ENCODE results near the gene PRLHR. TPM values are rescaled to one million over a fixed set of nuclear protein-coding genes. Genes with fewer than 3 reads are reported as not detected.

Gene PRLHR
- total RNA-seq, 1 experiment from 2014 or later: not detected

DNA sequence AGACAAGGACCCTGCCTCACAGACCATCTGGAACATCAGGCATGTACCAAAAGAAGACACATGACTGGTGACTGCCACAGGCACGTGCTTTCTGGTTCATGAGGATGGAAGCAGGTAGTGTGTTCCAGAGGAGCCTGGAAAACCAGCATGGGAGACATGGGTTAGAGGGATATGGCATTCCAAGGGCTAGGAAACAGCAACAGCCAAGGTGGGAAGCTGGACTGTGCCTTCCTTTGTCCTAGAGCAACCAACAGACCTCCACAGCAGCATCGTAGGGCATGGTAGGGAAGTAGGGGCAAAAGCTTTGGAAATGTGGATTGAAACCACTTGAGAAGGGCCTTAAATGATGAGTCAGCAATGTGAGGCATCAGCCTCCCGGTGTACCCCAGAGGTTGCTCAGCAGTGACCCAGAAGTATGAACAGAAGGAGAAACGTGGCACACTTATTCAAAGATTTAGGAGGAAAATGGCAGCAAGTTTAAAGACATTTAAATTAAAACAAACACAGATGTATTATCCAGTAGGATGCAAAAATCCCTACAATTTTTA, 51.0 kb downstream of the PRLHR start:
- H3K27ac Mint-ChIP-seq (ENCODE audit: low read depth, unreplicated experiment): no peak overlapping the region
- BruUV-seq (replicated peaks): no TSS peak
- no peaks in the 10 kb centered on the region for H3K36me3 Mint-ChIP-seq (ENCODE audit: insufficient read depth, unreplicated experiment)
- H3K9me3 Mint-ChIP-seq (ENCODE audit: unreplicated experiment): no peaks in the 10 kb centered on the region
- DNase-seq (ENCODE audit: unreplicated experiment): no peak
- no peaks in the 10 kb centered on the region for H3K27me3 Mint-ChIP-seq (ENCODE audit: insufficient read depth, unreplicated experiment)
- no peak for TF ChIP-seq CTCF (IDR thresholded peaks at IDR 0.05; ENCODE audit: unreplicated experiment)
- H3K4me3 Mint-ChIP-seq (ENCODE audit: unreplicated experiment): no peak overlapping the region
- POLR2A ChIA-PET: interaction anchor here (0.7 to 3.1 kb wide), 5 partner anchors 40 to 248 kb away, joined by 3 to 21 read pairs (median 5); no protein-coding TSS in a partner anchor
- intact Hi-C loops (cut with micrococcal nuclease): loop anchor here (1.0 to 10.0 kb wide), 6 partner anchors 42 to 1048 kb away; partner anchors contain the start of gene FAM204A
- H3K4me1 Mint-ChIP-seq (ENCODE audit: insufficient read depth, unreplicated experiment): no peaks in the 10 kb centered on the region
- CTCF ChIA-PET: interaction anchor here (0.6 to 7.9 kb wide), 39 partner anchors 9 to 1125 kb away, joined by 3 to 90 read pairs (median 4); no protein-coding TSS in a partner anchor

DNA sequence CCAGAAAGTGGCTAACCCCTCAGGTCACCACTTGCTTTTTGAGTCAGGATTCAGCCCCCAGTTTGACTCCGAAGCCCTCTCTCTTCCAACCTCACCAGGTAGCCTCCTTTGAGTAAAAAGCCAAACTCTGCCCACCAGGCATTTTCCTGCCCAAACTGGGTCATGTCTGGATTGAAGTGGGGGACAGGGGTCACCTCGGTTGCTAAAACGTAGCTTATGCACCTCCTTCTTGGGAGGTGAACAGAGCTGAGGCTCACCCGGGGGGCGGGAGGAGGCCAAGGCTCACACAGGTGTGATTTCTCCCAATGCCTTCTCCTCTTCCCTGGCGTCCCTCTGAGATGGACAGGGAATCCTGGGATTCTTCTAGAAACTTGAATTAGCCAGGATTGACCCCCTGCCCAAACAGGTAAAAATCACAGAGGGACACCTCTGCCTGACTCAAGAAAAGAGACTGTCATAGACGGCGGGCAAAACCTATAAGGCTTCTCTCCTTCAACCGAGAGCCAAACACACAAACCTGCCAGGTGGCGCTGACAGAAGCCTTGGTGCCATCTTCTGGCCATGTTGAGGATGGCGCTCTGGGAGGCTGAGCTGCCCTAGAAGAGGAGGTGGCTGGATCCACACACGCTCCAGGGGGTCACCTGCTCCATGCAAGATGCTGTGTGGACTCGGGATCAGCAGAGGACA, 51.6 kb downstream of the PRLHR start:
- no peaks in the 10 kb centered on the region for H3K27me3 Mint-ChIP-seq (ENCODE audit: insufficient read depth, unreplicated experiment)
- H3K27ac Mint-ChIP-seq (ENCODE audit: low read depth, unreplicated experiment): no peak overlapping the region
- no peaks in the 10 kb centered on the region for H3K4me1 Mint-ChIP-seq (ENCODE audit: insufficient read depth, unreplicated experiment)
- ChIA-PET POLR2A (interaction anchor here (0.6 to 3.1 kb wide), 8 partner anchors 13 to 248 kb away, joined by 3 to 21 read pairs (median 4); no protein-coding TSS in a partner anchor), CTCF (interaction anchor here (0.5 to 7.9 kb wide), 52 partner anchors 8 to 1278 kb away, joined by 3 to 90 read pairs (median 4); partner anchors contain the start of gene SFXN4)
- intact Hi-C loops (cut with micrococcal nuclease): loop anchor here (1.0 to 10.0 kb wide), 6 partner anchors 42 to 1048 kb away; partner anchors contain the start of gene FAM204A
- TF ChIP-seq CTCF (IDR thresholded peaks at IDR 0.05; ENCODE audit: unreplicated experiment): peak; percentile 90
- BruUV-seq (replicated peaks): no TSS peak
- H3K9me3 Mint-ChIP-seq (ENCODE audit: unreplicated experiment): no peaks in the 10 kb centered on the region
- peak; percentile 81 for DNase-seq (ENCODE audit: unreplicated experiment)
- H3K4me3 Mint-ChIP-seq (ENCODE audit: unreplicated experiment): no peak overlapping the region
- no peaks in the 10 kb centered on the region for H3K36me3 Mint-ChIP-seq (ENCODE audit: insufficient read depth, unreplicated experiment)

DNA sequence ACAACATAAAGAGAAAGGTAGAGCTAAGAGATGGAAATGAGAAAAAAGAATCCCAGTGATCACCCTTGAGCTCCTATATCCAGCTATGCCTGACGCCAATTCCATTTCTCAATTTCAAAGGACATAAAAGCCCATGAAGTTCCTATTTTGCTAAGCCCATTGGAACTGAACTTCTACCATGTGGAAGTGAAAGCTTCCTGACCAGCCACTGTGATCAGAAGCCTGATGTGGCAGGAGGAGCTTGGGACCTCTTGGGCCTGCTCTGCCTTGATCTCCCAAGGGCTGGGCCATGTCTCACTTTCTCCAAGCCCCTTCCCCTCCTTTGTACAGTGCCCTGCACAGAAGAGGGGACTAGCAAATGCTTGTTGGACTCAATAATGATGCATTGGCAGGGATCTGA, 52.7 kb downstream of the PRLHR start:
- Mint-ChIP-seq H3K36me3 (ENCODE audit: insufficient read depth, unreplicated experiment) (no peaks in the 10 kb centered on the region), H3K4me3 (ENCODE audit: unreplicated experiment) (no peak overlapping the region), H3K27ac (ENCODE audit: low read depth, unreplicated experiment) (no peak overlapping the region), H3K27me3 (ENCODE audit: insufficient read depth, unreplicated experiment) (no peaks in the 10 kb centered on the region), H3K9me3 (ENCODE audit: unreplicated experiment) (no peaks in the 10 kb centered on the region), H3K4me1 (ENCODE audit: insufficient read depth, unreplicated experiment) (no peaks in the 10 kb centered on the region)
- no peak for TF ChIP-seq CTCF (IDR thresholded peaks at IDR 0.05; ENCODE audit: unreplicated experiment)
- CTCF ChIA-PET: interaction anchor here (0.9 to 7.9 kb wide), 18 partner anchors 10 to 1046 kb away, joined by 3 to 90 read pairs (median 5); no protein-coding TSS in a partner anchor
- POLR2A ChIA-PET: interaction anchor here (0.6 to 3.3 kb wide), 6 partner anchors 12 to 421 kb away, joined by 3 to 16 read pairs (median 5); no protein-coding TSS in a partner anchor
- no peak for DNase-seq (ENCODE audit: unreplicated experiment)
- intact Hi-C loops (cut with micrococcal nuclease): loop anchor here (5.0 to 10.0 kb wide), 2 partner anchors 40 to 238 kb away; no protein-coding TSS in a partner anchor
- BruUV-seq (replicated peaks): no TSS peak

DNA sequence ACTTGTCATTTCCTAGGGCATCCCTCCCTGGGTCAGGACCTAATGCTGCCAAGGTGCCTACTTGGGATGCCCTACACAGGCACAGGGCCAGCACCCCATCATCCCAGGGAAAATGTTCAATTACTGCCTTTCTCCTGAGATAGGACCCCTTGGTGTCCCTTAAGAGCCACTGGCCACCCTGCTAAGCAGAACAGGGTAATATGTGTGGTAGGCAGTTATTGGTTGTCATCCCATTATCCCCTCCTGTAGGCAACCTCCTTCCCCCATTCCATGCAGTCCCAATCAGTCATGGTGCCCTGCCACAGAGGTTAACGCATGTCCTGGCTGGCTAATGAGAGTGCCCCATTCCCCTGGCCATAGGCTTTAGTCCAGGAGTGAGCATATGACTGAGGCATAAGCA, 53.2 kb downstream of the PRLHR start:
- no TSS peak for BruUV-seq (replicated peaks)
- no peak overlapping the region for H3K4me3 Mint-ChIP-seq (ENCODE audit: unreplicated experiment)
- POLR2A ChIA-PET: interaction anchor here (1.7 to 3.3 kb wide), 3 partner anchors 12 to 41 kb away, joined by 4 to 16 read pairs (median 13); no protein-coding TSS in a partner anchor
- H3K4me1 Mint-ChIP-seq (ENCODE audit: insufficient read depth, unreplicated experiment): no peaks in the 10 kb centered on the region
- no peaks in the 10 kb centered on the region for H3K36me3 Mint-ChIP-seq (ENCODE audit: insufficient read depth, unreplicated experiment)
- H3K27me3 Mint-ChIP-seq (ENCODE audit: insufficient read depth, unreplicated experiment): no peaks in the 10 kb centered on the region
- CTCF ChIA-PET: interaction anchor here (1.3 to 7.9 kb wide), 11 partner anchors 10 to 301 kb away, joined by 3 to 90 read pairs (median 6); no protein-coding TSS in a partner anchor
- no peak for TF ChIP-seq CTCF (IDR thresholded peaks at IDR 0.05; ENCODE audit: unreplicated experiment)
- no peak for DNase-seq (ENCODE audit: unreplicated experiment)
- H3K9me3 Mint-ChIP-seq (ENCODE audit: unreplicated experiment): no peaks in the 10 kb centered on the region
- H3K27ac Mint-ChIP-seq (ENCODE audit: low read depth, unreplicated experiment): no peak overlapping the region
- intact Hi-C loops (cut with micrococcal nuclease): loop anchor here (5.0 to 10.0 kb wide), 2 partner anchors 40 to 237 kb away; no protein-coding TSS in a partner anchor

Data from MCF 10A (cell line).